Osteoblast (primary cell): ENCODE data around the gene SRP68. TPM values are rescaled to one million over a fixed set of nuclear protein-coding genes. Genes with fewer than 3 reads are reported as not detected.

Experiments used
- DNase-seq: peaks from one replicate; pipeline ENCODE4 v3.0.0; 2011; ENCODE audit warnings: low spot score, mixed read lengths; ENCODE audit not compliant: insufficient read length; ENCODE audit errors: missing footprints
- H2AFZ ChIP-seq: 2 replicates; pipeline ENCODE4 v1.6.0; 2011; ENCODE audit warnings: mild to moderate bottlenecking, low read length
- H3K27ac ChIP-seq: 2 replicates; pipeline ENCODE4 v1.5.1; 2011; ENCODE audit warnings: mild to moderate bottlenecking, low read depth, low read length, moderate library complexity
- H3K27me3 ChIP-seq: 2 replicates; pipeline ENCODE4 v1.6.0; 2012; ENCODE audit warnings: mild to moderate bottlenecking, control low read depth, inconsistent platforms, low read length, moderate library complexity; ENCODE audit not compliant: insufficient read depth
- H3K36me3 ChIP-seq: 2 replicates; pipeline ENCODE4 v1.5.1; 2011; ENCODE audit warnings: mild to moderate bottlenecking, low read length, control low read depth, moderate library complexity; ENCODE audit not compliant: insufficient read depth
- H3K4me1 ChIP-seq: 2 replicates; pipeline ENCODE4 v1.5.1; 2011; ENCODE audit warnings: mild to moderate bottlenecking, low read length, control low read depth, moderate library complexity; ENCODE audit not compliant: insufficient read depth
- H3K4me2 ChIP-seq: 2 replicates; pipeline ENCODE4 v1.6.0; 2011; ENCODE audit warnings: mild to moderate bottlenecking, low read length; ENCODE audit not compliant: insufficient read depth
- H3K4me3 ChIP-seq: fragments of 200-600 bp; sonication (generic); 3 replicates; pipeline ENCODE4 v1.5.1; 2012; ENCODE audit warnings: mild to moderate bottlenecking, low read length, inconsistent platforms; ENCODE audit not compliant: insufficient read depth
- H3K79me2 ChIP-seq: 2 replicates; pipeline ENCODE4 v1.6.0; 2012; ENCODE audit warnings: mild to moderate bottlenecking, low read length, control low read depth, inconsistent platforms; ENCODE audit not compliant: insufficient read depth
- H3K9me3 ChIP-seq: 2 replicates; pipeline ENCODE4 v1.5.1; 2011; ENCODE audit warnings: low read depth, low read length, control low read depth
- H4K20me1 ChIP-seq: 2 replicates; pipeline ENCODE4 v1.6.0; 2012; ENCODE audit warnings: mild to moderate bottlenecking, low read length, control low read depth; ENCODE audit not compliant: insufficient read depth
- total RNA-seq: library from RNA; depleted of rRNA; stranded (reverse); fragments of >200 nt; gene quantifications from 2 replicates; pipeline ENCODE4 v1.2.3, GENCODE V29; 2012
- TF ChIP-seq, protein P1 (sequence below): IDR thresholded peaks from 2 replicates; pipeline ENCODE4 v1.5.1; 2011; ENCODE audit warnings: mild to moderate bottlenecking, low read depth, low read length, moderate library complexity; ENCODE audit errors: extremely low read depth

The SRP68 gene
- total RNA-seq, 1 donor: 25.3 TPM

GRCh38 chr17:76033139-76033538, 39.2 kb downstream of the SRP68 start:
- Histone ChIP-seq H3K4me1 (no peaks in the 10 kb centered on the region), H2AFZ (no peak overlapping the region), H3K27me3 (no peaks in the 10 kb centered on the region), H3K4me2 (no peak overlapping the region), H3K79me2 (no peaks in the 10 kb centered on the region), H3K4me3 (no peak overlapping the region), H4K20me1 (no peaks in the 10 kb centered on the region), H3K36me3 (no peaks in the 10 kb centered on the region), H3K9me3 (no peaks in the 10 kb centered on the region), H3K27ac (no peak overlapping the region)
- DNase-seq: peak; percentile 46
- TF ChIP-seq, protein P1, sequence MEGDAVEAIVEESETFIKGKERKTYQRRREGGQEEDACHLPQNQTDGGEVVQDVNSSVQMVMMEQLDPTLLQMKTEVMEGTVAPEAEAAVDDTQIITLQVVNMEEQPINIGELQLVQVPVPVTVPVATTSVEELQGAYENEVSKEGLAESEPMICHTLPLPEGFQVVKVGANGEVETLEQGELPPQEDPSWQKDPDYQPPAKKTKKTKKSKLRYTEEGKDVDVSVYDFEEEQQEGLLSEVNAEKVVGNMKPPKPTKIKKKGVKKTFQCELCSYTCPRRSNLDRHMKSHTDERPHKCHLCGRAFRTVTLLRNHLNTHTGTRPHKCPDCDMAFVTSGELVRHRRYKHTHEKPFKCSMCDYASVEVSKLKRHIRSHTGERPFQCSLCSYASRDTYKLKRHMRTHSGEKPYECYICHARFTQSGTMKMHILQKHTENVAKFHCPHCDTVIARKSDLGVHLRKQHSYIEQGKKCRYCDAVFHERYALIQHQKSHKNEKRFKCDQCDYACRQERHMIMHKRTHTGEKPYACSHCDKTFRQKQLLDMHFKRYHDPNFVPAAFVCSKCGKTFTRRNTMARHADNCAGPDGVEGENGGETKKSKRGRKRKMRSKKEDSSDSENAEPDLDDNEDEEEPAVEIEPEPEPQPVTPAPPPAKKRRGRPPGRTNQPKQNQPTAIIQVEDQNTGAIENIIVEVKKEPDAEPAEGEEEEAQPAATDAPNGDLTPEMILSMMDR: no peak

DNA sequence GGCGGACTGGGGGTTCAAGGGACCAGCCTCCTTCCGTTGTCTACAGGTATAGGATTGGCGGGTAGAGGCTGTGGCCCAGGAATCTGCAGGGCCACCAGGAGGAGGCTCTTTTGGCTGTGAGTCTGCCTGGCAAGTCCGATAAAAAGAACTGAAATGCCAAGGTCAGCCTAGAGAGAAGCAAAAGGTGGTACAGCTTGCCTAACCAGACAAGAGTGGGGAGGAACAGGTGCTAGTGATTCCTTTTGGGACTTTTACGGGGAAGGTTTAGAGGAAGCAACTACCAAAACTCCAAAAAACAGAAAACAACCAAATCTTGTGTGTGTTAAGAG, 39.6 kb downstream of the SRP68 start:
- TF ChIP-seq, protein P1: no peak
- no peaks in the 10 kb centered on the region for H4K20me1 ChIP-seq
- H3K79me2 ChIP-seq: no peaks in the 10 kb centered on the region
- no peaks in the 10 kb centered on the region for H3K4me1 ChIP-seq
- no peak overlapping the region for H2AFZ ChIP-seq
- H3K4me3 ChIP-seq: no peak overlapping the region
- H3K27ac ChIP-seq: no peak overlapping the region
- no peaks in the 10 kb centered on the region for H3K9me3 ChIP-seq
- H3K4me2 ChIP-seq: no peak overlapping the region
- H3K36me3 ChIP-seq: no peaks in the 10 kb centered on the region
- DNase-seq: peak; percentile 46
- no peaks in the 10 kb centered on the region for H3K27me3 ChIP-seq

- Histone ChIP-seq H3K36me3 (no peaks in the 10 kb centered on the region), H3K4me3 (no peak overlapping the region), H3K27me3 (no peaks in the 10 kb centered on the region), H3K79me2 (no peaks in the 10 kb centered on the region), H3K27ac (no peak overlapping the region), H4K20me1 (no peaks in the 10 kb centered on the region), H2AFZ (no peak overlapping the region), H3K9me3 (no peaks in the 10 kb centered on the region), H3K4me1 (no peaks in the 10 kb centered on the region), H3K4me2 (no peak overlapping the region)
- TF ChIP-seq, protein P1: peak; percentile 18
- peak; percentile 68 for DNase-seq
Observed at GRCh38 chr17:76032073-76032779, 40.1 kb downstream of the SRP68 start.

DNA sequence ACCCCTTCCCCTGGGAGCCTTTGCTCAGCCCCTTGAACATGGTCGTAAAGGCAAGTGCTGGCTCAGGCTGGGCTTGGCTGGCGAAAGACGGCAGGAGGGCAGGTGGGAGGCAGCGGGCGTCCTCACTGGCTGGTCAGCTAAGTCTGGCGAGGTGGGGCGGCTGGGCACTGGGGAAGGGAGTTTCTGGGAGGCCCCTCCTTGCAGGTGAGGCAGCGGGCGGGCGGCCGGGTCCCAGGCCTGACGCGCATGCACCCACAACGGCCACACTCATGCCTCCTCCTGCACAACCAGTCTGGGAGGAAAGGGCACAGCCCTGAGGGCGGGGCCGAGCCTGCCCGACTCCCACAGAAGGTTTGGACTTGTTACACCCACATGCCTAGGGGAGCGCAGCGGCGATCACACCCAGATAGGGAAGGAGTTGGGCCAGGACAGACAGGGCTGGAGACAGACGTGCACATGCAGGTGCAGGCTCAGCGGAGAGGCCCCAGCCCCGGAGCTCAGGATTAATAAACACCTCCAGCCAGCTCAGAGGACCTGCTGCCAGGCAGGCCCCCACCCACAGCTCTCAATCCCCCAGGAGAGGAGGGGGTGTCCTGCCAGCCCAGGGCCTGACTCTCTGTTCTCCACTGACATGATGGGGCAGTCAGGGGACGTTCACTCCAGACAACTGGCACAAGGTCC, 45.0 kb downstream of the SRP68 start, which contains the start of gene EVPL:
EVPL (minus strand) TSS at position 148 of the 681 bp plus-strand sequence; CDS start at position 40, 108 bp downstream.
- no peak within 1 kb of the TSS for H3K4me2 ChIP-seq
- H3K27ac ChIP-seq: no peak within 1 kb of the TSS
- TF ChIP-seq, protein P1: no peak
- DNase-seq: peak; percentile 41
- H3K4me1 ChIP-seq: no peaks in the 10 kb centered on the region
- H3K27me3 ChIP-seq: no peaks in the 10 kb centered on the region
- H2AFZ ChIP-seq: no peak within 1 kb of the TSS
- no peaks in the 10 kb centered on the region for H3K79me2 ChIP-seq
- no peaks in the 10 kb centered on the region for H3K9me3 ChIP-seq
- no peak within 1 kb of the TSS for H3K4me3 ChIP-seq
- H4K20me1 ChIP-seq: no peaks in the 10 kb centered on the region
- H3K36me3 ChIP-seq: no peaks in the 10 kb centered on the region
